Measurements from ENCODE around the gene CDH23.

DNA sequence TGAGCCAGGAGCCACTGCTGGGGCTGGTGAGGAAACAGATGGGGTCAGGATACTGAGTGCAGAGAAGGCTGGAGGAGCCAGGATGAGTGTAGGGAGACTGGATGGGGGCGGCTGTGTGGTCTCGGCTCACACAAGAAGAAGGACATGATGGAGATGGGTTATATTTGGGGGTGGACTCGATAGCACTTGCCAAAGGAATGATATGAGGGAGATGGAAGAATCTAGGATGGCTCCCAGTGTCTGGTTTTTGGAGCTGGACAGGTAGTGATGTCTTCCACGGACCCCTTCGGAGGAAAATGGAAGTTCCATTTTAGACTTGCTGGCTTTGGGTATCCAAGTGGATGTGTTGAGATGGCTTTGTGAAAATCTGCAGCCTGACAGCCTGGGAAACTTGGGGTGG, 83.9 kb downstream of the CDH23 start:
- TF ChIP-seq, protein P1, sequence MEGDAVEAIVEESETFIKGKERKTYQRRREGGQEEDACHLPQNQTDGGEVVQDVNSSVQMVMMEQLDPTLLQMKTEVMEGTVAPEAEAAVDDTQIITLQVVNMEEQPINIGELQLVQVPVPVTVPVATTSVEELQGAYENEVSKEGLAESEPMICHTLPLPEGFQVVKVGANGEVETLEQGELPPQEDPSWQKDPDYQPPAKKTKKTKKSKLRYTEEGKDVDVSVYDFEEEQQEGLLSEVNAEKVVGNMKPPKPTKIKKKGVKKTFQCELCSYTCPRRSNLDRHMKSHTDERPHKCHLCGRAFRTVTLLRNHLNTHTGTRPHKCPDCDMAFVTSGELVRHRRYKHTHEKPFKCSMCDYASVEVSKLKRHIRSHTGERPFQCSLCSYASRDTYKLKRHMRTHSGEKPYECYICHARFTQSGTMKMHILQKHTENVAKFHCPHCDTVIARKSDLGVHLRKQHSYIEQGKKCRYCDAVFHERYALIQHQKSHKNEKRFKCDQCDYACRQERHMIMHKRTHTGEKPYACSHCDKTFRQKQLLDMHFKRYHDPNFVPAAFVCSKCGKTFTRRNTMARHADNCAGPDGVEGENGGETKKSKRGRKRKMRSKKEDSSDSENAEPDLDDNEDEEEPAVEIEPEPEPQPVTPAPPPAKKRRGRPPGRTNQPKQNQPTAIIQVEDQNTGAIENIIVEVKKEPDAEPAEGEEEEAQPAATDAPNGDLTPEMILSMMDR (IDR thresholded peaks at IDR 0.05) = no peak
- TF ChIP-seq POLR2AphosphoS5 (IDR thresholded peaks at IDR 0.05) (no peak), EP300 (IDR thresholded peaks at IDR 0.05) (no peak), POLR2A (IDR thresholded peaks at IDR 0.05; ENCODE audit: low read depth) (no peak)
